IMR-90 (cell line): Measurements from ENCODE around the gene FAM193B. TPM values are rescaled to one million over a fixed set of nuclear protein-coding genes. Genes with fewer than 3 reads are reported as not detected.

Experiments used
- ATAC-seq: fragments of 200-7000 bp; cut with Tn5 transposase; 2 replicates; pipeline ENCODE4 v1.9.1; 2020; ENCODE audit warnings: low read depth, mild to moderate bottlenecking, moderate library complexity
- BruUV-seq: library from RNA; stranded (reverse); fragments of 400-500 nt; replicated peaks from 2 replicates; lab custom pipeline; 2021; lab: Mats Ljungman, UMichigan
- CTCF ChIA-PET: fragments of 300-600 bp; formaldehyde crosslinking; extraction: SDS; loops from one replicate; lab custom pipeline; 2021; ENCODE audit warnings: antibody characterized with exemption; lab: Yijun Ruan, JAX
- POLR2A ChIA-PET: fragments of 300-600 bp; sonication (Branson Sonifier 250); formaldehyde crosslinking; loops from one replicate; lab custom pipeline; 2022; ENCODE audit warnings: antibody characterized with exemption; ENCODE audit not compliant: unreplicated experiment; lab: Charles Lee
- DNase-seq: peaks from one replicate; pipeline ENCODE4 v3.0.0; 2013
- H2AFZ ChIP-seq: replicated peaks from 2 replicates; pipeline ENCODE3; 2013; ENCODE audit warnings: low read length, mild to moderate bottlenecking; ENCODE audit not compliant: poor library complexity
- H2AK5ac ChIP-seq: 2 replicates; pipeline ENCODE4 v1.6.1; 2013; ENCODE audit warnings: low read depth, low read length, inconsistent platforms
- H2AK9ac ChIP-seq: replicated peaks from 2 replicates; pipeline ENCODE3; 2013; ENCODE audit warnings: mild to moderate bottlenecking, low read depth, low read length, moderate library complexity; ENCODE audit not compliant: poor library complexity
- H2BK120ac ChIP-seq: 2 replicates; pipeline ENCODE4 v1.6.1; 2013; ENCODE audit warnings: low read depth, low read length, inconsistent platforms
- H2BK15ac ChIP-seq: 3 replicates; pipeline ENCODE4 v1.6.1; 2013; ENCODE audit warnings: low read depth, low read length, inconsistent platforms
- H2BK20ac ChIP-seq: 2 replicates; pipeline ENCODE4 v1.6.1; 2013; ENCODE audit warnings: low read depth, mild to moderate bottlenecking, inconsistent platforms, low read length, moderate library complexity
- H2BK5ac ChIP-seq: 2 replicates; pipeline ENCODE4 v1.6.1; 2013; ENCODE audit warnings: mild to moderate bottlenecking, low read depth, low read length, inconsistent platforms; ENCODE audit not compliant: poor library complexity, severe bottlenecking
- H3K14ac ChIP-seq: replicated peaks from 2 replicates; pipeline ENCODE4 v1.6.1; 2013; ENCODE audit warnings: low read depth, low read length, inconsistent platforms
- H3K18ac ChIP-seq: 2 replicates; pipeline ENCODE4 v1.6.1; 2013; ENCODE audit warnings: low read depth, low read length, control low read depth
- H3K23ac ChIP-seq: 2 replicates; pipeline ENCODE4 v1.6.1; 2013; ENCODE audit warnings: low read depth, low read length, inconsistent platforms
- H3K27ac ChIP-seq: 2 replicates; pipeline ENCODE4 v1.5.1; 2013; ENCODE audit warnings: mild to moderate bottlenecking, control low read depth, low read length; ENCODE audit not compliant: insufficient read depth
- H3K27me3 ChIP-seq: 2 replicates; pipeline ENCODE4 v1.6.1; 2013; ENCODE audit warnings: low read length; ENCODE audit not compliant: control insufficient read depth, insufficient read depth
- H3K36me3 ChIP-seq: 2 replicates; pipeline ENCODE4 v1.6.1; 2013; ENCODE audit warnings: low read length, mixed read lengths; ENCODE audit not compliant: control insufficient read depth, insufficient read depth
- H3K4ac ChIP-seq: 2 replicates; pipeline ENCODE4 v1.6.1; 2013; ENCODE audit warnings: low read depth, low read length, inconsistent platforms
- H3K4me1 ChIP-seq: 2 replicates; pipeline ENCODE4 v1.6.1; 2013; ENCODE audit warnings: low read length, mixed read lengths; ENCODE audit not compliant: control insufficient read depth, insufficient read depth
- H3K4me2 ChIP-seq: 2 replicates; pipeline ENCODE4 v1.6.1; 2013; ENCODE audit warnings: low read depth, mild to moderate bottlenecking, control low read depth, low read length, moderate library complexity
- H3K4me3 ChIP-seq: 2 replicates; pipeline ENCODE4 v1.5.1; 2013; ENCODE audit warnings: low read depth, mild to moderate bottlenecking, control low read depth, low read length, moderate library complexity; ENCODE audit not compliant: insufficient read depth
- H3K56ac ChIP-seq: 2 replicates; pipeline ENCODE4 v1.6.1; 2013; ENCODE audit warnings: low read length, inconsistent platforms; ENCODE audit not compliant: insufficient read depth; ENCODE audit errors: extremely low read depth
- H3K79me1 ChIP-seq, 2 experiments: 2 replicates each; pipeline ENCODE4 v1.6.1; 2013; ENCODE audit warnings: low read length in 2 of 2, inconsistent platforms in 1 of 2, low read depth in 1 of 2
- H3K9ac ChIP-seq: 2 replicates; pipeline ENCODE4 v1.6.1; 2013; ENCODE audit warnings: low read depth, low read length, control low read depth
- H3K9me1 ChIP-seq: 2 replicates; pipeline ENCODE4 v1.6.1; 2013; ENCODE audit warnings: low read length, inconsistent platforms; ENCODE audit not compliant: insufficient read depth
- H3K9me3 ChIP-seq: 2 replicates; pipeline ENCODE4 v1.6.1; 2013; ENCODE audit warnings: low read length; ENCODE audit not compliant: control insufficient read depth, insufficient read depth
- H4K20me1 ChIP-seq: 2 replicates; pipeline ENCODE4 v1.6.1; 2013; ENCODE audit warnings: low read length, inconsistent platforms; ENCODE audit not compliant: insufficient read depth
- H4K5ac ChIP-seq: 2 replicates; pipeline ENCODE4 v1.6.1; 2013; ENCODE audit warnings: mild to moderate bottlenecking, low read depth, low read length, control low read depth
- H4K8ac ChIP-seq, 2 experiments: 2 replicates each; pipeline ENCODE4 v1.6.1; 2013; ENCODE audit warnings: low read depth in 2 of 2, low read length in 2 of 2, control low read depth in 1 of 2, inconsistent platforms in 1 of 2
- H4K91ac ChIP-seq: 2 replicates; pipeline ENCODE4 v1.6.1; 2013; ENCODE audit warnings: low read depth, low read length, inconsistent platforms; ENCODE audit not compliant: insufficient read depth
- BHLHE40 ChIP-seq: fragments of 150-350 bp; IDR thresholded peaks from 2 replicates; pipeline ENCODE4 v1.6.1; 2016; ENCODE audit warnings: mild to moderate bottlenecking, low read depth, low read length
- CEBPB ChIP-seq: IDR thresholded peaks from 2 replicates; pipeline ENCODE4 v1.6.1; 2012; ENCODE audit warnings: low read depth, low read length, improper control_type of control experiment
- CHD1 ChIP-seq: IDR thresholded peaks from 2 replicates; pipeline ENCODE4 v1.6.1; 2012; ENCODE audit warnings: low read depth, low read length, improper control_type of control experiment
- FOS ChIP-seq: fragments of 150-350 bp; IDR thresholded peaks from 2 replicates; pipeline ENCODE4 v1.6.1; 2016; ENCODE audit warnings: low read depth, low read length
- MAFK ChIP-seq: IDR thresholded peaks from 2 replicates; pipeline ENCODE4 v1.6.1; 2012; ENCODE audit warnings: low read depth, low read length, improper control_type of control experiment
- MAZ ChIP-seq: IDR thresholded peaks from 2 replicates; pipeline ENCODE4 v1.6.1; 2012; ENCODE audit warnings: low read depth, mild to moderate bottlenecking, low read length, improper control_type of control experiment, moderate library complexity, borderline replicate concordance
- MXI1 ChIP-seq: IDR thresholded peaks from 2 replicates; pipeline ENCODE4 v1.6.1; 2012; ENCODE audit warnings: low read depth, mild to moderate bottlenecking, low read length, moderate library complexity, borderline replicate concordance
- NFE2L2 ChIP-seq: fragments of 150-350 bp; IDR thresholded peaks from 2 replicates; pipeline ENCODE4 v1.6.1; 2016; ENCODE audit warnings: low read depth, mild to moderate bottlenecking, low read length
- POLR2A ChIP-seq: IDR thresholded peaks from 2 replicates; pipeline ENCODE4 v1.6.1; 2012; ENCODE audit warnings: mild to moderate bottlenecking, low read depth, low read length
- RAD21 ChIP-seq: IDR thresholded peaks from 2 replicates; pipeline ENCODE4 v1.6.1; 2012; ENCODE audit warnings: low read length, improper control_type of control experiment
- RCOR1 ChIP-seq: IDR thresholded peaks from 2 replicates; pipeline ENCODE4 v1.6.1; 2012; ENCODE audit warnings: mild to moderate bottlenecking, low read length, improper control_type of control experiment; ENCODE audit not compliant: insufficient replicate concordance
- RFX5 ChIP-seq: IDR thresholded peaks from 2 replicates; pipeline ENCODE4 v1.8.0; 2012; ENCODE audit warnings: low read depth, mild to moderate bottlenecking, low read length, moderate library complexity
- SMC3 ChIP-seq: fragments of 150-350 bp; IDR thresholded peaks from 2 replicates; pipeline ENCODE4 v1.6.1; 2016; ENCODE audit warnings: low read depth, mild to moderate bottlenecking, antibody characterized with exemption, low read length, moderate library complexity
- USF2 ChIP-seq: fragments of 150-350 bp; IDR thresholded peaks from 2 replicates; pipeline ENCODE4 v1.6.1; 2017; ENCODE audit warnings: mild to moderate bottlenecking, antibody characterized with exemption, low read length, low read depth
- WGBS, 2 experiments: methylation state at CpG; one replicate each; pipeline versions ENCODE4 v1.1.5 to v1.1.7; 2013; ENCODE audit warnings: missing lambda C conversion rate in 2 of 2; ENCODE audit not compliant: insufficient read length in 1 of 2; ENCODE audit errors: extremely low coverage in 2 of 2; 5-methylcytosine and 5-hydroxymethylcytosine counted together
- dilution Hi-C: fragments of 300-500 bp; cut with HindIII; formaldehyde crosslinking; loops from one replicate; pipeline ENCODE4 v1.14.3; 2018; ENCODE audit warnings: low sequenced_read_pairs; ENCODE audit not compliant: unreplicated experiment
- in situ Hi-C: fragments of 300-500 bp; cut with MboI; formaldehyde crosslinking; loops from 3 replicates; pipeline ENCODE4 v1.14.3; 2019; ENCODE audit warnings: low sequenced_read_pairs, inconsistent platforms, mixed read lengths
- intact Hi-C: fragments of 100-400 bp; cut with micrococcal nuclease; formaldehyde crosslinking; loops from 2 replicates; pipeline ENCODE4 v1.10.0; 2022
- polyA plus RNA-seq, 3 experiments: library from polyadenylated mRNA; depleted of rRNA; stranded (reverse); fragments of >200 nt; gene quantifications; 2 replicates each; pipeline ENCODE4 v1.2.3, GENCODE V29; 2012; ENCODE audit warnings: low replicate concordance in 1 of 3
- total RNA-seq: library from RNA; depleted of rRNA; stranded (reverse); fragments of >200 nt; gene quantifications from 2 replicates; pipeline ENCODE4 v1.2.3, GENCODE V29; 2012
- TF ChIP-seq, protein P1 (sequence below): conservative IDR thresholded peaks from 2 replicates; pipeline ENCODE4 v1.5.1; 2012; ENCODE audit warnings: mild to moderate bottlenecking, low read depth, low read length, improper control_type of control experiment
- TF ChIP-seq, protein P2 (sequence below): fragments of 150-350 bp; IDR thresholded peaks from 2 replicates; pipeline ENCODE4 v1.6.1; 2016; ENCODE audit warnings: low read depth, mild to moderate bottlenecking, low read length, moderate library complexity, borderline replicate concordance

Gene FAM193B
- total and polyA plus RNA-seq, 2 of the 4 experiments (the other 2 are of a cell fraction), result 9.5 to 52.2 TPM

- Histone ChIP-seq H2BK5ac (no peak overlapping the region), H3K9me3 (no peaks in the 10 kb centered on the region), H3K18ac (no peak overlapping the region), H3K36me3 (peaks cover 2% of the 10 kb centered on the region), H4K8ac (no peak overlapping the region), H2AFZ (no peak overlapping the region), H3K79me1 (peaks cover 7 to 12% of the 10 kb centered on the region in 2 experiments), H3K27ac (no peak overlapping the region), H3K4ac (no peak overlapping the region), H4K5ac (no peak overlapping the region), H3K23ac (no peak overlapping the region), H3K4me3 (no peak overlapping the region), H3K14ac (no peak overlapping the region), H2BK120ac (no peak overlapping the region), H3K56ac (no peak overlapping the region), H3K4me2 (no peak overlapping the region), H3K9me1 (peaks cover 10% of the 10 kb centered on the region), H3K4me1 (peaks cover 1% of the 10 kb centered on the region; the same call in 1 of the 2 replicates), H4K91ac (no peak overlapping the region), H3K9ac (no peak overlapping the region), H2BK15ac (no peak overlapping the region), H3K27me3 (peaks cover 2% of the 10 kb centered on the region), H4K20me1 (peaks cover 2% of the 10 kb centered on the region; the same call in 1 of the 2 replicates), H2AK5ac (no peak overlapping the region), H2AK9ac (no peak overlapping the region), H2BK20ac (no peak overlapping the region)
- ChIA-PET CTCF (no interaction called here), POLR2A (no interaction called here)
- BruUV-seq, result no TSS peak
- dilution Hi-C loops (no loop called here), in situ Hi-C loops (no loop called here), intact Hi-C loops (no loop called here)
- no peak for DNase-seq
- 54% methylated on average over 4 of the region's 13 CpGs; no CpG with 5 or more reads in 1 of the 2 experiments for WGBS, 2 experiments
- no peak for ATAC-seq
- TF ChIP-seq CEBPB (no peak), FOS (no peak), CHD1 (no peak), RAD21 (no peak), BHLHE40 (no peak), MAZ (no peak), RCOR1 (no peak), NFE2L2 (no peak), RFX5 (no peak), USF2 (no peak), MXI1 (no peak), SMC3 (no peak), POLR2A (no peak), MAFK (no peak)
- TF ChIP-seq, protein P1, sequence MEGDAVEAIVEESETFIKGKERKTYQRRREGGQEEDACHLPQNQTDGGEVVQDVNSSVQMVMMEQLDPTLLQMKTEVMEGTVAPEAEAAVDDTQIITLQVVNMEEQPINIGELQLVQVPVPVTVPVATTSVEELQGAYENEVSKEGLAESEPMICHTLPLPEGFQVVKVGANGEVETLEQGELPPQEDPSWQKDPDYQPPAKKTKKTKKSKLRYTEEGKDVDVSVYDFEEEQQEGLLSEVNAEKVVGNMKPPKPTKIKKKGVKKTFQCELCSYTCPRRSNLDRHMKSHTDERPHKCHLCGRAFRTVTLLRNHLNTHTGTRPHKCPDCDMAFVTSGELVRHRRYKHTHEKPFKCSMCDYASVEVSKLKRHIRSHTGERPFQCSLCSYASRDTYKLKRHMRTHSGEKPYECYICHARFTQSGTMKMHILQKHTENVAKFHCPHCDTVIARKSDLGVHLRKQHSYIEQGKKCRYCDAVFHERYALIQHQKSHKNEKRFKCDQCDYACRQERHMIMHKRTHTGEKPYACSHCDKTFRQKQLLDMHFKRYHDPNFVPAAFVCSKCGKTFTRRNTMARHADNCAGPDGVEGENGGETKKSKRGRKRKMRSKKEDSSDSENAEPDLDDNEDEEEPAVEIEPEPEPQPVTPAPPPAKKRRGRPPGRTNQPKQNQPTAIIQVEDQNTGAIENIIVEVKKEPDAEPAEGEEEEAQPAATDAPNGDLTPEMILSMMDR, result no peak
- TF ChIP-seq, protein P2, sequence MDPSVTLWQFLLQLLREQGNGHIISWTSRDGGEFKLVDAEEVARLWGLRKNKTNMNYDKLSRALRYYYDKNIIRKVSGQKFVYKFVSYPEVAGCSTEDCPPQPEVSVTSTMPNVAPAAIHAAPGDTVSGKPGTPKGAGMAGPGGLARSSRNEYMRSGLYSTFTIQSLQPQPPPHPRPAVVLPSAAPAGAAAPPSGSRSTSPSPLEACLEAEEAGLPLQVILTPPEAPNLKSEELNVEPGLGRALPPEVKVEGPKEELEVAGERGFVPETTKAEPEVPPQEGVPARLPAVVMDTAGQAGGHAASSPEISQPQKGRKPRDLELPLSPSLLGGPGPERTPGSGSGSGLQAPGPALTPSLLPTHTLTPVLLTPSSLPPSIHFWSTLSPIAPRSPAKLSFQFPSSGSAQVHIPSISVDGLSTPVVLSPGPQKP, result no peak
Observed at GRCh38 chr5:177588413-177588909, 34.1 kb upstream of the FAM193B start.
